Trophoblast cell (in vitro differentiated cells and primary cell): ENCODE results near the gene LRG1.
A peak's percentile ranks its signal among the peaks of the same experiment; 100 is the strongest.

Experiments used
- DNase-seq, 2 donors: peaks; one replicate each; pipeline ENCODE4 v3.0.0-alpha.2; 2016
- H2AFZ ChIP-seq: 2 replicates; pipeline ENCODE4 v1.6.1; 2013; ENCODE audit warnings: low read length, moderate library complexity, mild to moderate bottlenecking; ENCODE audit not compliant: insufficient read depth, poor library complexity
- H2AK5ac ChIP-seq: 2 replicates; pipeline ENCODE4 v1.6.1; 2013; ENCODE audit warnings: mild to moderate bottlenecking, low read length
- H2BK120ac ChIP-seq: 2 replicates; pipeline ENCODE4 v1.6.1; 2013; ENCODE audit warnings: low read length, mild to moderate bottlenecking, moderate library complexity; ENCODE audit not compliant: insufficient read depth, poor library complexity
- H2BK12ac ChIP-seq: 2 replicates; pipeline ENCODE4 v1.6.1; 2013; ENCODE audit warnings: mild to moderate bottlenecking, low read length, moderate library complexity
- H2BK5ac ChIP-seq: 2 replicates; pipeline ENCODE4 v1.6.1; 2013; ENCODE audit warnings: low read length, low read depth, moderate library complexity, mild to moderate bottlenecking; ENCODE audit not compliant: poor library complexity
- H3K14ac ChIP-seq: 2 replicates; pipeline ENCODE4 v1.6.1; 2013; ENCODE audit warnings: mild to moderate bottlenecking, low read length
- H3K18ac ChIP-seq: 2 replicates; pipeline ENCODE4 v1.6.1; 2013; ENCODE audit warnings: mild to moderate bottlenecking, low read length
- H3K23ac ChIP-seq: 2 replicates; pipeline ENCODE4 v1.6.1; 2013; ENCODE audit warnings: low read length
- H3K27ac ChIP-seq: 2 replicates; pipeline ENCODE4 v1.5.1; 2013; ENCODE audit warnings: low read depth, mild to moderate bottlenecking, inconsistent platforms, low read length, moderate library complexity
- H3K27me3 ChIP-seq: 2 replicates; pipeline ENCODE4 v1.6.1; 2013; ENCODE audit warnings: inconsistent platforms, mild to moderate bottlenecking, low read length, moderate library complexity; ENCODE audit not compliant: insufficient read depth
- H3K36me3 ChIP-seq, 2 experiments: 1 replicate in 1 of 2; 2 replicates in 1 of 2; pipeline ENCODE4 v1.6.1; 2013; ENCODE audit warnings: low read length in 2 of 2, mild to moderate bottlenecking in 2 of 2, moderate library complexity in 1 of 2; ENCODE audit not compliant: insufficient read depth in 2 of 2, control insufficient read depth in 1 of 2
- H3K4ac ChIP-seq: 2 replicates; pipeline ENCODE4 v1.6.1; 2013; ENCODE audit warnings: low read depth, mild to moderate bottlenecking, low read length, moderate library complexity
- H3K4me1 ChIP-seq, 2 experiments: 1 replicate in 1 of 2; 2 replicates in 1 of 2; pipeline ENCODE4 v1.6.1; 2013; ENCODE audit warnings: low read length in 2 of 2, mild to moderate bottlenecking in 2 of 2, moderate library complexity in 1 of 2; ENCODE audit not compliant: insufficient read depth in 2 of 2, control insufficient read depth in 1 of 2
- H3K4me2 ChIP-seq: 2 replicates; pipeline ENCODE4 v1.6.1; 2013; ENCODE audit warnings: inconsistent platforms, mild to moderate bottlenecking, low read length, moderate library complexity
- H3K4me3 ChIP-seq: 2 replicates; pipeline ENCODE4 v1.5.1; 2013; ENCODE audit warnings: mild to moderate bottlenecking, low read depth, low read length, inconsistent platforms
- H3K79me1 ChIP-seq: one replicate; pipeline ENCODE4 v1.6.1; 2013; ENCODE audit warnings: low read length
- H3K79me2 ChIP-seq: 2 replicates; pipeline ENCODE4 v1.6.1; 2013; ENCODE audit warnings: low read length, mild to moderate bottlenecking; ENCODE audit not compliant: control insufficient read depth, insufficient read depth, poor library complexity
- H3K9ac ChIP-seq: 2 replicates; pipeline ENCODE4 v1.6.1; 2013; ENCODE audit warnings: mild to moderate bottlenecking, low read length
- H3K9me3 ChIP-seq: 2 replicates; pipeline ENCODE4 v1.6.1; 2013; ENCODE audit warnings: low read depth, mild to moderate bottlenecking, control low read depth, inconsistent platforms, low read length; ENCODE audit not compliant: insufficient read depth
- H4K12ac ChIP-seq: 2 replicates; pipeline ENCODE4 v1.6.1; 2013; ENCODE audit warnings: low read depth, mild to moderate bottlenecking, low read length, moderate library complexity
- H4K8ac ChIP-seq: 2 replicates; pipeline ENCODE4 v1.6.1; 2013; ENCODE audit warnings: low read depth, mild to moderate bottlenecking, low read length, moderate library complexity
- H4K91ac ChIP-seq: one replicate; pipeline ENCODE4 v1.6.1; 2013; ENCODE audit warnings: low read depth, mild to moderate bottlenecking, low read length, moderate library complexity
- WGBS: extraction: QIAGEN DNeasy Blood & Tissue Kit; methylation state at CpG from one replicate; pipeline ENCODE4 v1.1.7; 2013; ENCODE audit warnings: missing lambda C conversion rate; ENCODE audit not compliant: insufficient read length, insufficient coverage; ENCODE audit errors: extremely low coverage; 5-methylcytosine and 5-hydroxymethylcytosine counted together

Gene LRG1

GRCh38 chr19:4493104-4493928 lies 46.5 kb downstream of the LRG1 start:
- Histone ChIP-seq H2BK5ac (no peak overlapping the region), H3K79me1 (no peaks in the 10 kb centered on the region), H3K4me1 (no peaks in the 10 kb centered on the region), H3K79me2 (no peaks in the 10 kb centered on the region), H3K18ac (no peak overlapping the region), H2BK120ac (no peak overlapping the region), H2AK5ac (no peak overlapping the region), H3K36me3 (peaks cover 77 to 80% of the 10 kb centered on the region in 2 experiments), H3K4me3 (peak overlapping the region; percentile 31), H3K27me3 (no peaks in the 10 kb centered on the region), H2BK12ac (no peak overlapping the region), H2AFZ (no peak overlapping the region), H4K91ac (no peak overlapping the region), H3K23ac (no peak overlapping the region), H3K4me2 (no peak overlapping the region), H3K9ac (no peak overlapping the region), H4K12ac (no peak overlapping the region), H3K27ac (no peak overlapping the region), H4K8ac (no peak overlapping the region), H3K14ac (no peak overlapping the region), H3K9me3 (peaks cover 10% of the 10 kb centered on the region), H3K4ac (no peak overlapping the region)
- DNase-seq: no peak
- WGBS: no CpG with 5 or more reads among the region's 41 CpGs

DNA sequence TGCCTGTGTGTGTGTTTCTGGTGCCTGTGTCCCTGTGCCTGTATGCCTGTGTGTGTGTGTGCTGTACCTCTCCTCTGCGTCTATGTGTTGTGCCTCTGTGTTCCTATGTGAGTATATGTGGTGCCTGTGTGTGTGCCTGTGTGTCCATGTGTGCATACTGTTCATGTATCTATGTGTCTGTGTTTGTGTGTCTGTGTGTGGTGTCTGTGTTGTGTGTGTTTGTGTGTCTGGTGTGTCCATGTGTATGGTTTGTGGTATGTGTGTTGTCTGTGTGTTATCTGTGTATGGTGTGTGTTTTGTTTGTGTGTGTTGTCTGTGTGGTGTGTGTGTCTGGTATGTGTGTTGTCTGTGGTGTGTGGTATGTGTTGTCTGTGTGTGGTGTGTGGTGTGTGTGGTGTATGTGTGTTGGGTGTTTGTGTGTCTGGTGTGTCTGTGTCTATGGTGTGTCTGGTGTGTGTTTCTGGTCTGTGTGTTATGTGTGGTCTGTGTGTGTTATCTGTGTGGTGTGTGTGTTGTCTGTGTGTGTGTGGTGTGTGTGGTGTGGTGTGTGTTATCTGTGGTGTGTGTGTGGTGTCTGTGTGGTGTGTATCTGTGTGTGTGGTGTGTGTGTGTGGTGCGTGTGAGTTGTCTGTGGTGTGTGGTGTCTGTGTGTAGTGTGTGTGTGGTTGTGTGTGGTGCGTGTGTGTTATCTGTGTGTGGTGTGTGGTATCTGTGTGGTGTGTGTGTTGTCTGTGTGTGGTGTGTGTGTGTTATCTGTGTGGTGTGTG lies 47.3 kb downstream of the LRG1 start:
- H4K12ac ChIP-seq: no peak overlapping the region
- DNase-seq: no peak
- peaks cover 73 to 77% of the 10 kb centered on the region in 2 experiments for H3K36me3 ChIP-seq
- no peak overlapping the region for H2AK5ac ChIP-seq
- H3K14ac ChIP-seq: no peak overlapping the region
- H2BK5ac ChIP-seq: no peak overlapping the region
- H4K8ac ChIP-seq: no peak overlapping the region
- no peak overlapping the region for H3K27ac ChIP-seq
- H3K9me3 ChIP-seq: peaks cover 10% of the 10 kb centered on the region
- H3K9ac ChIP-seq: no peak overlapping the region
- H3K4me1 ChIP-seq: no peaks in the 10 kb centered on the region
- H3K23ac ChIP-seq: peak overlapping the region; percentile 97
- H3K4ac ChIP-seq: no peak overlapping the region
- H3K79me1 ChIP-seq: no peaks in the 10 kb centered on the region
- H3K79me2 ChIP-seq: no peaks in the 10 kb centered on the region
- WGBS: no CpG with 5 or more reads among the region's 3 CpGs
- H2AFZ ChIP-seq: no peak overlapping the region
- H3K27me3 ChIP-seq: no peaks in the 10 kb centered on the region
- no peak overlapping the region for H3K18ac ChIP-seq
- no peak overlapping the region for H3K4me2 ChIP-seq
- H2BK120ac ChIP-seq: no peak overlapping the region
- no peak overlapping the region for H4K91ac ChIP-seq
- H3K4me3 ChIP-seq: peak overlapping the region; percentile 31
- no peak overlapping the region for H2BK12ac ChIP-seq

- Histone ChIP-seq H3K79me2 (no peaks in the 10 kb centered on the region), H3K27ac (no peak overlapping the region), H3K79me1 (no peaks in the 10 kb centered on the region), H3K4me1 (no peaks in the 10 kb centered on the region), H2BK12ac (no peak overlapping the region), H4K12ac (no peak overlapping the region), H2AK5ac (no peak overlapping the region), H4K91ac (no peak overlapping the region), H3K27me3 (no peaks in the 10 kb centered on the region), H4K8ac (no peak overlapping the region), H3K18ac (no peak overlapping the region), H2BK5ac (no peak overlapping the region), H3K4me3 (no peak overlapping the region), H2AFZ (no peak overlapping the region), H3K23ac (no peak overlapping the region), H3K9me3 (peaks cover 10% of the 10 kb centered on the region), H3K36me3 (peaks cover 75 to 76% of the 10 kb centered on the region in 2 experiments), H3K4ac (no peak overlapping the region), H3K4me2 (no peak overlapping the region), H3K9ac (no peak overlapping the region), H3K14ac (no peak overlapping the region), H2BK120ac (no peak overlapping the region)
- DNase-seq: no peak
- WGBS: no CpG with 5 or more reads among the region's 21 CpGs
Measured at GRCh38 chr19:4491446-4491845, 48.4 kb downstream of the LRG1 start.

DNA sequence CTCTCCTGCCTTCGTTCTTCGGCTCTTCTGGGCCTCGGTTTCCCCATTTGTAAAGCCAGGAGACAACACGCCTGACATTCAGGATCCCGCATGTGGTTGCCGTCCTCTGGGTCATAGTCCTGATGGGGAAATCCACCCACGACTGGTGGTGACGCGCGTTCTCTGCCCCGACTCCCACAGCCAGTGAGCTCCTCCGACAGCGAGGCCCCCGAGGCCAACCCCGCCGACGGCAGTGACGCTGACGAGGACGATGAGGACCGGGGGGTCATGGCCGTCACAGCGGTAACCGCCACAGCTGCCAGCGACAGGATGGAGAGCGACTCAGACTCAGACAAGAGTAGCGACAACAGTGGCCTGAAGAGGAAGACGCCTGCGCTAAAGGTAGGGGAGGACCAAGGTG lies 51.3 kb downstream of the LRG1 start:
- Histone ChIP-seq H3K79me2 (no peaks in the 10 kb centered on the region), H3K9ac (no peak overlapping the region), H3K23ac (no peak overlapping the region), H2BK120ac (no peak overlapping the region), H4K8ac (no peak overlapping the region), H3K9me3 (peaks cover 13% of the 10 kb centered on the region), H3K27me3 (no peaks in the 10 kb centered on the region), H2BK5ac (no peak overlapping the region), H3K79me1 (no peaks in the 10 kb centered on the region), H3K14ac (no peak overlapping the region), H3K4me1 (no peaks in the 10 kb centered on the region), H2AK5ac (no peak overlapping the region), H3K4me2 (no peak overlapping the region), H4K12ac (no peak overlapping the region), H3K18ac (no peak overlapping the region), H3K4ac (no peak overlapping the region), H3K27ac (no peak overlapping the region), H4K91ac (no peak overlapping the region), H3K36me3 (peaks cover 57% of the 10 kb centered on the region in 2 experiments), H2AFZ (no peak overlapping the region), H3K4me3 (no peak overlapping the region), H2BK12ac (no peak overlapping the region)
- DNase-seq: no peak
- WGBS: no CpG with 5 or more reads among the region's 29 CpGs
